HG02943 (cell line): ENCODE data around the gene ERO1B.

Source experiments
- ATAC-seq: cut with Tn5 transposase; IDR thresholded peaks from one replicate; pipeline ENCODE4 v1.9.1; 2021; ENCODE audit warnings: mild to moderate bottlenecking, low read depth, moderate library complexity; ENCODE audit not compliant: unreplicated experiment

Gene ERO1B

DNA sequence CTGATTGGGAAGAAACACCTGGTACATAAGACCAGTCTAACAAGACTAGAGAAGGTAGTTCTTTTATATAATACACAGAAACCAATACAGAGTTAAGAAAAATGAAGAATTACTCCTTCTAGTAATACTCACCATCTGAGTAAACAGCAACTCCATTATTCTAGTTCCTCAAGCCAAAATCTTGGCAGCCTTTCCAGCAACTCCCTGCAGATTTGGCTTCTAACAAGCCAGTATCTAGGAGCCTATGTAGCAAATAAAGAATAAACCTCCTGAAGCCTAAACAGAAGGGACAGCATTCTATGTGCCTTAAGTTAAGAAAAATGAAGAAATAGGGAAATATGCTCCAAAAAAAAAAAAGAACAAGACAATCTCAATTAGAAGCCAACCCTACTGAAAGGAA, 24.5 kb downstream of the ERO1B start:
- no peak for ATAC-seq

DNA sequence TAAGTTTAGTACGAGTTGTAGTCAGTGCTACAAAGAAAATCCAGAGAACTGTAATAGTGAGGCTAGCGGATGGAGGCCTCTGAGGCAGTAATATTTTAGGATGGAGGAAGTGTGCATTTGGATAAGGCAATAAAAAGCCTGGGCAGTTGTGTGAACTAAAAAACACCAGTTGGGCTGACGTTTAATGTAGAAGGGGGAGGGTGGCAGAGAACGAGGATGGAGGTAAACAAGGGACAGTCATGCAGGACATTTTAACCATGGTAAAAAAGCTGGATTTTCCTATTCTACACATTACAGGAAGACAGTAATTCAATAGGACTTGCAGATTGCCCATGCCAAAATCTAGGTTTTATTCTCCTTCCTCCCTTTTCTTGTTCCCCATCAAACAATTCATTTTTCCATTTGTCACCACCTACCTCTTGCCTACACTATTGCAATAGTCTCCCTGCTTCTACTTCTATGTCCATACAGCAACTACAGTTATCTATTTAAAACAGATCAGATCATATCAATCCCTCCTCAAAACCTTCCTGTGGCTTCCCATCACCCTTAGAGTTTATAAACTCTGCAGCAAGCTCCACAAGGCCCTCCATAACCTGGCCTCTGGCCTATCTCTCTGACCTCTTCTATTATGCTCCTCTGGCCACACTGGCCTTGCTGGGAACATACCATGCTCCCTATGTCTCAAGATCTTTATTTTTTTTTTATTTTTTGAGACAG, 27.7 kb downstream of the ERO1B start:
- ATAC-seq, result no peak

DNA sequence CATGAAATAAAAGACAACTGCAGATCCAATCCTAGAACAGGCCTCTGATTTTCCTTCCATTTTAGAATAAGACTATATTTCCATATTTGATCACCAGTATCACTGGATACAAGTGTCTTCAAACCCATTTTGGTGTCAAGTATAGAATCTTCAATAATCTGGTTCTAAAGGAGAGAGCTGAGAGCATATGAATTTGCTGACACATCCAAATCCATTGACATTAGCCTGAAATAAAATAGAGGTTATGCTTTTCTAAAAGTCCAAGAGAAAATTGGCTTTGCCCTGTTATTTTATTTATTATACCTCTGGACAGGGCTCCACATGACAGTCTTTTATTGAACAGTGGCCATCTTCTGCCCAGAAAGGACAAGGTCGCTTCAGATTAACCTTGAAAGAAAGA, 28.6 kb downstream of the ERO1B start:
- no peak for ATAC-seq

DNA sequence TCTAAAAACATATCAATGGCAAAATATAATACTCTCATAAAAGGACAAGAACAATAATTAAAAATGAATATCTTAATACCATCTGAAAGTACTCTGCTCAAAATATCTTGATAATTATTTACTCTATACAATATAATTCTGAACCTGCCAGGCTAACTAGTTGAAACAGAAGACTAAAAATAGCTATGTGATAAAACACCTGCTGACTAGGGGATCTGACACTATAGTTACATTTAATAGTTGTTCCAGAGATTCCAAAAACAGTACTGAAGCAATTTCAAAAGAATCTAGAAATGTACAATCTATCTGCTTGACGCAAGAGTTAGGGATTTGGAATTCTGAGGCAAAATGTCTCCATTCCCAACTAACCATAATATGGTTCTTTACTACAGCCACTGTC, 30.2 kb downstream of the ERO1B start:
- ATAC-seq, result no peak

DNA sequence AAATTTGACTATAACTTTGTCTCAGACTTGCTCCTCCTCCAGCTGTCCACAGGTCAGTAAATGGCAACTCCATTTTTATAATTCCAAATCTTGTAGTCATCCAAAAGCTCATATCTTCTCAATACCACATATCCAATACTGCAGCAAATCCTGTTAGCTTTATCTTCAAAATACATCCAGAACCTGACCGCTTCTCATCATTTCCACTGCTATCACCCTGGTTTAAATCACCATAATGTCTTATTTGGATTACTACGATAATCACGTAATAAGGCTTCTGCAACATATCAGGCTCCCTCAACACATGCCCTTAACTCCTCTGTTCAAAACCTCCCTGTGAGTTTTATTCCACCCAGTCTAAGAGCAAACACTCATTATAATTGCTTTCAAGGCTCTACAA, 34.5 kb downstream of the ERO1B start:
- ATAC-seq, result no peak

DNA sequence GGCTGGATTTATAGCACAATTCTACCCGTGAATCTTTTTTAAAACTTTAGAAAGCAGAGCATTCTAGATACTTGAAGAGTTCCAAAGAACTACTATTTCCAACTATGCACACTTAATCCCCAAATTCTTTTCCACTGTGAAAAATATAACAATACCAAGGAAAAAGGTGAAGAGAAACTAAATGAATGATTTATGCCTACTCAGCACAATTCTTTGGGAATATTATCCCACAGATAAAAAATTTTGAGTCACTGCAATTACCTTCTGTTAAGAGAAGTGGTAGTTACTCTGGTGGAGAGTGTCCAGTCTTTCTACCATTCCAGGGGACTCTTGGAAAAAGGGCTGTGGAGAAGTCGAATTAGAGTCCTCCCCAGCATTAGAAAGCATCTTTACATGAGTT, 39.2 kb downstream of the ERO1B start:
- no peak for ATAC-seq

DNA sequence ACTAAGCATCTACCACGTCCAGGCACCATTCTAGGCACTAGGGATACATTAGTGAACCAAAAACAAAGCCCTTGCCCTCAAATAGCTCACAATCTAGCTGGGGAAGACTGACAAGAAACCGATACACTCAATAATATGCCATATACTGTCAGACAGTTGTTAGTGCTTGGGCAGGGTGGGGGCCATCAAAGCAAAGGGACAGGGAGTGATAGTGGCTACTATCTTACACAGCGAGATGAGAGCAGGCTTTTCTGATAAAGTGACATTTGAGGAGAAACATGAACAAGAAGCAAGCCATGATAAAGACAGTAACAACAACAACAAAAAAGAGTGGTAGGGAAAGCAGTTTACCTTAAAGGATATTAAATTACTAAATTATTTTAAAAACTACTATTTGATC, 41.1 kb downstream of the ERO1B start:
- no peak for ATAC-seq

DNA sequence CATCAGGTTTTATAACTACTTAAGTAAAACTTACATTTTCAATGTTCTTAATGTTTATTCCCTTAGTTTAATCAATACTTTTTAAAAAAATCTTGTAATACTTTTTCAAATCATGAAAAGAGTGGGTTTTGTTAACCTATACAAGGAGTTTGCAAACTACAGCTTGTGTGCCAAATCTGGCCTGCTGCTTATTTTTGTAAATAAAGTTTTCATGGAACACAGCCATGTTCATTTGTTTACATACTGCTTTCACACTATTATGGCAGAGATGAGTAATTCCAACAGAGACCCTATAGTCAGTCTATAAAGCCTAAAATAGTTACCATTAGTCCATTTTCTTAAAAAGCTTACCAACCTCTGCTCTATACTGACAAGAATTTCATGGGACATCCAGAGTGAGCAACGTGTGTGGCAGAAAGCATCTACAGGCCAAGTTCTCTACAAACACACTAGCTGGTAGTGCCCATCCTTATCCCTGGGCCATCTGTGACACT, 42.6 kb downstream of the ERO1B start:
- no peak for ATAC-seq

DNA sequence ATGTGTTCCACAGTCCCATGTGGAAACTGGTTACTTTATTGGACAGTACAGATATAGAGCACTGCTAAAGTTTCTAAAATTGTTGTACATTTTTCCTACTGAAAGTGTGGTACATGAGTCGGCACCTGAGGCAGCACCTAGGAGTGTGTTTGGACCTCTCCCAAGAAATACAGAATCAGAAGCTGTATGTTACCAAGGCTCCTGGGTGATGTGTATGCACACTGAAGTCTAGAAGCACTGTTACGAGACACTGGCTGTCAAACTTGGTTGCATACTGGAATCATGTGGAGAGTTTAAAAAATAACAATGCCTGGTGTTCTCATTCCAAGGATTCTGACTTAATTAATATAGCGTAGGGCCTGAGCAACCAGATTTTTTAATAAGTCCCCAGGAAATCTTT, 46.6 kb downstream of the ERO1B start:
- ATAC-seq, result no peak

DNA sequence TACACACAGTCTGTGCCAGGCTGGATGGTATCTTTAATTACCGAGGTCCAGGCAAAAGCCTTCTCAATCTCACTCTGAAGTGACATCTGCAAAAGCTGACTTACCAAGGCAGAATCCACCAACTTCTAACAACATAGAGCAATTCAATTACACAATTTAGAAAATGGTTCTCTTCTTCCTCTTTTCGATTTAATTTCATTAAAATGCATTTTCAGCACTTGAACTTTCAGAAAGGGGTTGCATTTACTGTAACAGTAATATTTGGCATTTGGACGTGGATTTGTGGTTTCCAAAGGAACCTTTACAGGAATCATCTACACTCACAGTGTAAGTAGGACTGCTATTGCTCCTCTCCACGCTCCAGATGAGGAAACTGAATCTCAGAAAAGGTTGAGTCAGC, 53.3 kb downstream of the ERO1B start:
- ATAC-seq, result no peak

DNA sequence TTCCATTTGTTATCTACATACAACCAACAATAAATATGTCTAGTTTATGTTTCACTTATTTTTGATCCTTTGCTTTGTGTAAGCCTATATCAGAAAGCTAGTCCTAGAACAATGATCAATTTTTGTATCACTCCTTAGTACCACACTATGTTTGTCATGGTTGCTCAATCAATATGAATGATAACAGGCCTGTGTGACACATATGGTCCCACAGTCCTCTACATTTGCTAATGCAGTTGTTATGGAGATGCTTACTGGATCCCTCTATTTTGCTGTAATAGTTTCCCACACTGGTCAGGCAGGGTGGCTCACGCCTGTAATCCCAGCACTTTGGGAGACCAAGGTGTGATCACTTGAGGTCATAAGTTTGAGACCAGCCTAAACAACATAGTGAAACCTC, 59.1 kb downstream of the ERO1B start:
- no peak for ATAC-seq

DNA sequence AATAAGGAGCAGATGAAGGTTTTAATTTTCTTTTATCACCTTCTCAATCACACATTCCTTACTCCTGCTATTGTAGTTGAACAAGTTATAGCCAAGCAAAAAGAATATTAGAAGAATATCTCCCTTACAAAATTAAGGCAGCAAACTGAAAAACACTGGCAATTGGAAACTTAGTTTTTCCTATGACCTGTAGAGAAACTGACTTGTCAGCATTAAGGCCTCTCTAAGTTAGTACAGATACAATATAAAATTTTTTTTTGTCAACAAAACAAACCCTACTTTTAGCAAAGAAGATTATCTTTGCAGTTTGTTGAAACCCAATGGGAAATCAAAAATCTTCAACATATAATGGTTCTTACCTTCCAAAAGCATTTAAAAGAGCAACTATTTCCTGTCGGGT, 61.3 kb downstream of the ERO1B start:
- no peak for ATAC-seq

DNA sequence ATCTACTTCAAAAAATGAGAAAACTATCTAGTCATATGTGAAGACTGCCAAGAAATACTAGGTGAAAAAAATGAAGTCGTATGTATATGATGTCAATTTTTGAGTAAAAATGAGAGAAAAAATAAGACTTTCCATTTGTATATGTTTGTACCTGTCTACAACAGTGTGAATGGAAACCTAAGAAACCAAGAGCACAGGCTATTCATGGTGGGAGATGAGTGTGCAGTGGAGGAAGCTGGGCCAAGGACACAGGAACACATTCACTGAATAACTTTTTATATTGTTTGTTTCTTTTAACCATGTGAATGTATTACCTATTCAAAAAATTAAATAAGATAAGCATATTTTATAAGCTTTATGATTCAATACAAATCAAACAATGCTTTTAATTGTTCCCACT, 67.0 kb downstream of the ERO1B start:
- ATAC-seq, result no peak

DNA sequence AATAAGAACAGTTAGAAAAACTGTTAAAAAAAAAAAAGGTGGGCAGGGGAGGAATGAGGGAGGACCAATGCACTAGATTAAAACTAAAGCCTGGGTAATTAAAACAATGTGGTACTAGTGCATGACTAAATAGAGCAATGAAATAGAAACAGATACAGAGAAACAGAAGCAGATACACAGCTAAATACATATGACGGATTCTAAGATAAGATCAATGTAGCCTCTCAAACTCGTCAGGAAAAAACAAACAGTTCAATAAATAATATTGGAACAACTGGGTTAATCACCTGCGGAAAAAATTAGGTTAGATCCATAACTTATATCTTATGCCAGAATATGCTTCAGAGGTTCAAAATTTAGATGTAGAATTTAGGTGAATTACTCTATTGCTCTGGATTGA, 68.2 kb downstream of the ERO1B start:
- ATAC-seq, result no peak

DNA sequence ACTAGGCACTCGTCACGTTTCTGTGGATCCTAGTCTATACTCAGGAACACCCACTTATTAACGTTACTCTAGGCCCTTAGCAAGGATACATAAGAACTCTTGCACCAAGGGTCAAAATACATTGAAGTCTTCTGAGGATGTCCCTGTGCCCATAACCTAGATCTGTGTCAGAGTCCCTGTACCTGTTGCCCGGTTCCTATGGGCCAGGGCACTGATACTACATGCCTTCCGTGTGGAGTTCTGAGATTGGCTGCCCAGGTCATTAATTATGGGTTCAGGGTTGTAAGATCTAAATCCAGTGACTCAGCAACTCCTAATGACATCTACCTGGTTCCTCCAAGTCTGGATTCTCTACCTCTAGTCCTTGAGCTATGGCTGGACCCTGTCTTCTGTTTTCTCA, 69.9 kb downstream of the ERO1B start:
- ATAC-seq, result no peak

DNA sequence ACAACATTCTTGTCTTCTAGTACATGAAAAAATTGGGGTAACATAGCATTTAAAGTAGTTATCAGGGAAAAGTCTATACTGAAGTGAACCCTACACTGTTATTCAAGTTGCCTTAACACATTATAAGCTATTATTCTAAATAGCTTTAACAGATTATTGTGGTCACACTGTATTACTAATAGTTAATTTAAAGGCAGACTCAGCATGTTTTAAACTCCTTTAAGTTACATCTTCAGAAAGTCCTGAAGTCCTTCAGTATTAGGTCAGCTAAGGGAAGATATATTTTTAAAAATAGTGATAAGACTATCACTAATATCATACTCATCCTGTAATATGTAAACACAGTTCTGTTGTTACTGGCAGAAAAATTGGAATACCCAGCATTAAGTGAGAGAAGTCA, 72.0 kb downstream of the ERO1B start:
- no peak for ATAC-seq

DNA sequence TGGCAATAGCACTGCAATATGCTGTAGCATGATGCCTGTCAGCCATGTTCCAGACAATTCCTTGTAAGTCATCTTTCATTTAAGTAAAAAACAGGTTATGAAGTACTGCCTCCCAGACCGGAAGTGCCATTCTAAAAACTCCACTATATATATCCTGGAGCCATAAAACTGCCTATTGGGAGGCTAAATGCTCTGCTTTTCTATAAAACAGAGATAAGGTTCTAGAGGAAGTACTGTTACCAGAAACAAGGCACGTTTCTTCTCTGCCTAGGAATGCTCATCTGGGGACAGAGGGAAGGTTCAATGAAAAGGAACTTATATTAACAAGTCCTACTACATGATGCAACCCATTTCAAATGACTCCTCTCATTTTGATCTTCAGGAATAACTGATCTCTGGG, 72.6 kb downstream of the ERO1B start:
- ATAC-seq, result no peak

DNA sequence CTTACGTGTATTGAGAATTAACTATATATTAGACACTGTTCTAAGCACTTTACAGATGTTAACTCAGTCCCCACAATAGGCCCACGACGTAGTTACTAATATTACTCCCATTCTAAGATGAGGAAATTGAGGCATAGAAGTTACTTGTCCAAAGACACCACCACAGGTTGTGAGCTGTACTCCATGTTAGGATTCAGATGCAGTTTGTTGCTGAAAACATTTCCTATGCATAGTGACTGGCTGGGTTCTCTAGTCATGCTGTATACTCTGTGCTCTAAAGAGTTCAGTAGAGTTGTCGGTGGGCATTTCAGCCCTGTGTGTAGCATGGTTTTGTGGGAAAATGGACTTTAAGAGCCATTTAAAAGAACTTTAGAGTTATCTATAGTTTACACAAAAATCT, 74.2 kb downstream of the ERO1B start:
- ATAC-seq, result no peak

DNA sequence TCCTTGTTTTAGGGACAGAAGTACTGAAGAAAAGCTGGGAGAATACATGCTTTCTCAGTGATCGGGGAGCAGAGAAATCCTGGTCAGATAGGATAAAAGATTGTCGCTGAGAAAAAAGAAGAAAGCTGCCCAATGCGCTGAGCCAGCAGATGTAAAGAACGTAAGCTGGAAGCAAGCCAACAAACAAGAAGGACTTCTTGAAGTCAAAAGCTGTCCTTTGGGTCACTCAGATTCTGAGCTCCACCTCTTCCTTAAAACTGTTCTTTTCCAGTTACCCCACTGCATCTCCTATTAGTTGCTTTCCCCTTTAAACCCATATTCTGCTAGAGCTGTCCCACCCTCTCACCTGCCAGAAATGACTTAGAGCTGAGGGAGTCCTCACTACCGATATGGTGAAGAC, 74.6 kb downstream of the ERO1B start:
- ATAC-seq, result no peak

DNA sequence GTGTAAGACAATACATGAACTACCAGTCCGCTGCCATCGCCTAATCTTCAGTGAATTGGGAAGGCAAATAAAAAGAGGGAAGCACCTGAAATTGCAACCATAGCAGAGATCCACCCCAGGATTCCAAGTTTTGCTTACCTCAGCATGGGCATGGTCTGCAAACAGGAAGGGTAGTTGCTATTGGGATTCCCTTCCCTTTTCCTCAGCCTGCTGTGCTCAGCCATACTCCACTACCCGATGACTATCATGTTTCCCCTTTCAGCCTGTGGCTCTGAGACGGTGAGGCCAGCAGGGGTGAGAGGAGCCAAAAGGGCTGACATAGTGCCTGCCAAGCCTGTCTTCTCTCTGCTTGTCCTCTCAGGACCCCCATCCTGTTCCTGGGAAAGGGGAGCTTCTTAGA, 75.2 kb downstream of the ERO1B start:
- ATAC-seq, result no peak

DNA sequence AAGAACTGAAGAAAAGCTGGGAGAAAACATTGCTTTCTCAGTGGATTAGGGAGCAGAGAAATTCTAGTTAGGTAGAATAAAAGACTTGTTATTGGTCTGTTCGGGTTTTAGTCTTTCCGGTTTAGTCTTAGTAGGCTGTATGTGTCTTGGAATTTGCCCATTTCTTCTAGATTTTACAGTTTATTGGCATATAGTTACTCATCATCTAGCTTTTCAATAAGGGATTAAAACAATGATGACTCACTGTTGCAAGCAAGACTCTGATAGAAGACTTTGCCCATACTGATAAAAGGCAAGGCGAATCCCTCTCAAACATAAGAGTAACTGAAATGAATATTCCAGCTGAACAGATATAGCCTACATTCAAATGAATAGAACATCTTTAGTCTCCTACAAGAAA, 77.1 kb downstream of the ERO1B start:
- ATAC-seq, result no peak

DNA sequence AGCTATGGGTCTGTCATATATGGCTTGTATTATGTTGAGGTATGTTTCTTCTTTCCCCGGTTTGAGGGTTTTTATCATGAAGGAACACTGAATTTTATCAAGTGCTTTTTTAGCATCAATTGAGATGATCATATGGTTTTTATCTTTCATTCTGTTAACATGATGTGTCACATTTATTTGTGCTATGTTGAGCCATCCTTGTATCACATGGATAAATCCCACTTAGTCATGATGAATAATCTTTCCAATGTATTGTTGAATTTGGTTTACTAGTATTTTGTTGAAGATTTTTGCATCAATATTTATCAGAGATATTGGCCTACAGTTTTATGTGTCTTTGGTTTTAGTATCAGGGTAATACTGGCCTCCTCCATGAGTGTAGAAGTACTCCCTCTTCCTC, 77.7 kb downstream of the ERO1B start:
- ATAC-seq, result no peak

DNA sequence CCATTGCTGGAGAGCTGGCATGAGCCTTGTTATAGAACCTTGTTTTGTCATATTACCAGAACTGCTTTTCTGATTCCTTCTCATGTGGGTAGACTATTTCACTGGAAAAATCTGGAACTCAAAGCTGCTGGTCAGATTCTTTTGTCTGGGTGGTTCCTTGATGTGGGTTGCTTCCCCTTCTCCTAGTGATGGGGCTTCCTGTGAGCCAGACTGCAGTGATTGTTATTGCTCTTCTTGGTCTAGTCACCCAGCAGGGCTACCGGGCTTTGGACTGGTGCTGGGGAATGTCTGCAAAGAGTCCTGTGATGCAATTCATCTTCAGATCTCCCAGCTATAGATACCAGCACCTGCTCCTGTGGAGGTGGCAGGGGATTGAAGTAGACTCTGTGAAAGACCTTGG, 80.0 kb downstream of the ERO1B start:
- no peak for ATAC-seq
